Epithelial cell of esophagus (primary cell): ENCODE results near the gene HDAC9.
A peak's percentile ranks its signal among the peaks of the same experiment; 100 is the strongest.

Experiments
- DNase-seq: peaks from one replicate; pipeline ENCODE4 v3.0.0; 2010; ENCODE audit warnings: low read depth
- H3K4me3 ChIP-seq: 2 replicates; pipeline ENCODE4 v1.5.1; 2011; ENCODE audit warnings: mild to moderate bottlenecking, low read length, control low read depth
- TF ChIP-seq, protein P1 (sequence below): IDR thresholded peaks from 2 replicates; pipeline ENCODE4 v1.5.1; 2011; ENCODE audit warnings: low read depth, mild to moderate bottlenecking, low read length, control low read depth, inconsistent platforms; ENCODE audit not compliant: insufficient read depth; ENCODE audit errors: missing control alignments

Gene HDAC9

GRCh38 chr7:18762189-18762588, 266.6 kb downstream of the HDAC9 start:
- TF ChIP-seq, protein P1, sequence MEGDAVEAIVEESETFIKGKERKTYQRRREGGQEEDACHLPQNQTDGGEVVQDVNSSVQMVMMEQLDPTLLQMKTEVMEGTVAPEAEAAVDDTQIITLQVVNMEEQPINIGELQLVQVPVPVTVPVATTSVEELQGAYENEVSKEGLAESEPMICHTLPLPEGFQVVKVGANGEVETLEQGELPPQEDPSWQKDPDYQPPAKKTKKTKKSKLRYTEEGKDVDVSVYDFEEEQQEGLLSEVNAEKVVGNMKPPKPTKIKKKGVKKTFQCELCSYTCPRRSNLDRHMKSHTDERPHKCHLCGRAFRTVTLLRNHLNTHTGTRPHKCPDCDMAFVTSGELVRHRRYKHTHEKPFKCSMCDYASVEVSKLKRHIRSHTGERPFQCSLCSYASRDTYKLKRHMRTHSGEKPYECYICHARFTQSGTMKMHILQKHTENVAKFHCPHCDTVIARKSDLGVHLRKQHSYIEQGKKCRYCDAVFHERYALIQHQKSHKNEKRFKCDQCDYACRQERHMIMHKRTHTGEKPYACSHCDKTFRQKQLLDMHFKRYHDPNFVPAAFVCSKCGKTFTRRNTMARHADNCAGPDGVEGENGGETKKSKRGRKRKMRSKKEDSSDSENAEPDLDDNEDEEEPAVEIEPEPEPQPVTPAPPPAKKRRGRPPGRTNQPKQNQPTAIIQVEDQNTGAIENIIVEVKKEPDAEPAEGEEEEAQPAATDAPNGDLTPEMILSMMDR = no peak
- no peak for DNase-seq
- H3K4me3 ChIP-seq = no peak overlapping the region

DNA sequence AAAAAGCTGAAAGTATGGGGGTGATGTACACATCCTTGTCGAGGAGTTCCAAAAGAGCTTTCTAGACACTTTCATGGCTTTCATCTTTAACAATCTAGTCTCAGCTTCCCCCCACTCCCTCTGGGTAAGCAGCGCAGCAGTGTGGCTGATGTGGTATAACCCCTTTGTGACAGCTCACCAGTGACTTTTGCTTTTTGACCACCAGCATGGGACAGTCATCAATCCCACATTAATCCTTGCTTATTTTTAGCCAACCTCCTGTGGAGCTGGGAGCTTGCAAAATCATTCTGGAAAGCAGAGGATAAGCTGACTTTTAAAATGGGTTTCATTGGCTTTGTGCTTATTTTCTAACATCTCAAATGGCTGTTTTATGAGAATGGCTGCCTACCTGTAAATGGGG, 272.7 kb downstream of the HDAC9 start:
- no peak overlapping the region for H3K4me3 ChIP-seq
- TF ChIP-seq, protein P1 = no peak
- DNase-seq = no peak

GRCh38 chr7:18770154-18770811, 274.7 kb downstream of the HDAC9 start:
- TF ChIP-seq, protein P1 = no peak
- H3K4me3 ChIP-seq = no peak overlapping the region
- peak; percentile 57 for DNase-seq

GRCh38 chr7:18770822-18771221, 275.3 kb downstream of the HDAC9 start:
- no peak for DNase-seq
- TF ChIP-seq, protein P1 = no peak
- no peak overlapping the region for H3K4me3 ChIP-seq

- TF ChIP-seq, protein P1 = no peak
- no peak overlapping the region for H3K4me3 ChIP-seq
- no peak for DNase-seq
Observed at GRCh38 chr7:18771834-18772566, 276.5 kb downstream of the HDAC9 start.

- no peak overlapping the region for H3K4me3 ChIP-seq
- TF ChIP-seq, protein P1 = no peak
- no peak for DNase-seq
Observed at GRCh38 chr7:18772567-18772965, 277.0 kb downstream of the HDAC9 start.

GRCh38 chr7:18777314-18777713, 281.8 kb downstream of the HDAC9 start:
- no peak for DNase-seq
- H3K4me3 ChIP-seq = no peak overlapping the region
- TF ChIP-seq, protein P1 = no peak
